B cell (primary cell): ENCODE measurements around the gene CIITA. TPM values are rescaled to one million over a fixed set of nuclear protein-coding genes. Genes with fewer than 3 reads are reported as not detected.
A peak's percentile ranks its signal among the peaks of the same experiment; 100 is the strongest.

ENCODE experiments used
- ATAC-seq: fragments of 200-7000 bp; cut with Tn5 transposase; one replicate; pipeline ENCODE4 v1.10.0; 2021; ENCODE audit warnings: low read depth, mild to moderate bottlenecking, moderate number of reproducible peaks, moderate library complexity
- CTCF ChIA-PET: fragments of 350-600 bp; sonication (Branson Sonifier 250); formaldehyde crosslinking; loops from one replicate; lab custom pipeline; 2021; ENCODE audit warnings: antibody characterized with exemption, inconsistent platforms; lab: Charles Lee
- POLR2A ChIA-PET: fragments of 350-600 bp; sonication (Branson Sonifier 250); formaldehyde crosslinking; loops from one replicate; lab custom pipeline; 2021; ENCODE audit warnings: antibody characterized with exemption; lab: Charles Lee
- DNase-seq: peaks from one replicate; pipeline ENCODE4 v3.0.0; 2013
- H2AFZ ChIP-seq: 2 replicates; pipeline ENCODE4 v1.6.1; 2012; ENCODE audit warnings: mild to moderate bottlenecking, low read depth, low read length; ENCODE audit not compliant: insufficient read depth, poor library complexity, severe bottlenecking
- H3K27ac ChIP-seq, 2 donors: 1 replicate in 1 of 2; 2 replicates in 1 of 2; pipeline ENCODE4 v1.5.1; 2012 to 2013; ENCODE audit warnings: low read length in 2 of 2, mild to moderate bottlenecking in 2 of 2, moderate library complexity in 1 of 2
- H3K27me3 ChIP-seq, 4 experiments: fragments of 200-600 bp in 1 of 4; sonication (generic) in 1 of 4; replicated peaks in 1 of 4; 1 replicate in 2 of 4; 2 replicates in 2 of 4; pipeline versions ENCODE4 v1.6.1 to v1.7.0; 2013 to 2016; ENCODE audit warnings: low read length in 3 of 4, mild to moderate bottlenecking in 2 of 4, mixed read lengths in 1 of 4, moderate library complexity in 1 of 4; ENCODE audit not compliant: insufficient read depth in 4 of 4, control insufficient read depth in 3 of 4; ENCODE audit errors: control extremely low read depth in 1 of 4
- H3K36me3 ChIP-seq, 2 experiments: replicated peaks in 1 of 2; 1 replicate in 1 of 2; 2 replicates in 1 of 2; pipeline versions ENCODE4 v1.6.1 to v1.7.1; 2013; ENCODE audit warnings: low read length in 1 of 2; ENCODE audit not compliant: insufficient read depth in 2 of 2, control insufficient read depth in 1 of 2; ENCODE audit errors: control extremely low read depth in 1 of 2, extremely low read depth in 1 of 2
- H3K4me1 ChIP-seq, 2 donors: fragments of 200-600 bp in 1 of 2; sonication (generic) in 1 of 2; 1 replicate in 1 of 2; 2 replicates in 1 of 2; pipeline versions ENCODE4 v1.5.1 to v1.6.1; 2013 to 2017; ENCODE audit warnings: low read length in 2 of 2; ENCODE audit not compliant: control insufficient read depth in 2 of 2, insufficient read depth in 2 of 2
- H3K4me2 ChIP-seq: replicated peaks from 2 replicates; pipeline ENCODE3; 2012; ENCODE audit warnings: mild to moderate bottlenecking, low read depth, low read length; ENCODE audit not compliant: poor library complexity, severe bottlenecking
- H3K4me3 ChIP-seq, 5 experiments: fragments of 200-600 bp in 1 of 5; sonication (generic) in 1 of 5; 1 replicate in 3 of 5; 2 replicates in 2 of 5; pipeline versions ENCODE4 v1.5.1 to v1.7.0; 2011 to 2016; ENCODE audit warnings: low read length in 4 of 5, mild to moderate bottlenecking in 4 of 5, low read depth in 2 of 5, control low read depth in 1 of 5, moderate library complexity in 1 of 5; ENCODE audit not compliant: insufficient read depth in 1 of 5; ENCODE audit errors: control extremely low read depth in 1 of 5, extremely low read depth in 1 of 5
- H3K79me2 ChIP-seq: fragments of 200-600 bp; sonication (generic); one replicate; pipeline ENCODE4 v1.6.0; 2016; ENCODE audit warnings: low read length; ENCODE audit not compliant: control insufficient read depth, insufficient read depth
- H3K9ac ChIP-seq: fragments of 200-600 bp; sonication (generic); 2 replicates; pipeline ENCODE4 v1.6.1; 2017; ENCODE audit warnings: mild to moderate bottlenecking, low read length, moderate library complexity
- H3K9me3 ChIP-seq, 3 donors: one replicate each; pipeline versions ENCODE4 v1.6.1 to v1.7.1; 2013; ENCODE audit warnings: low read length in 2 of 3; ENCODE audit not compliant: control insufficient read depth in 2 of 3, insufficient read depth in 1 of 3; ENCODE audit errors: control extremely low read depth in 1 of 3
- H4K20me1 ChIP-seq: 2 replicates; pipeline ENCODE4 v1.6.0; 2012; ENCODE audit warnings: mild to moderate bottlenecking, low read length; ENCODE audit not compliant: insufficient read depth, control insufficient read depth, poor library complexity, severe bottlenecking
- H3K27ac Mint-ChIP-seq: one replicate; pipeline ENCODE4 v1.8.0; 2021; ENCODE audit warnings: mixed read lengths
- H3K27me3 Mint-ChIP-seq: one replicate; pipeline ENCODE4 v1.8.0; 2021; ENCODE audit warnings: mixed read lengths
- H3K4me1 Mint-ChIP-seq: one replicate; pipeline ENCODE4 v1.8.0; 2021; ENCODE audit warnings: mixed read lengths
- H3K4me3 Mint-ChIP-seq: one replicate; pipeline ENCODE4 v1.8.0; 2021; ENCODE audit warnings: mixed read lengths
- H3K9me3 Mint-ChIP-seq: one replicate; pipeline ENCODE4 v1.8.0; 2022; ENCODE audit warnings: mixed read lengths; ENCODE audit not compliant: insufficient read depth
- EZH2 ChIP-seq: IDR thresholded peaks from 2 replicates; pipeline ENCODE4 v1.6.1; 2012; ENCODE audit warnings: borderline replicate concordance, low read depth, mild to moderate bottlenecking, moderate library complexity, low read length; ENCODE audit not compliant: insufficient read depth, poor library complexity, severe bottlenecking
- WGBS: methylation state at CpG from one replicate; pipeline ENCODE4 v1.1.5; 2013; ENCODE audit warnings: missing lambda C conversion rate; ENCODE audit not compliant: insufficient coverage; 5-methylcytosine and 5-hydroxymethylcytosine counted together
- intact Hi-C: fragments of 100-400 bp; cut with micrococcal nuclease; formaldehyde crosslinking; loops from one replicate; pipeline ENCODE4 v1.10.0; 2022
- polyA plus RNA-seq: library from polyadenylated mRNA; depleted of rRNA; stranded (reverse); fragments of >200 nt; gene quantifications from 2 replicates; pipeline ENCODE4 v1.2.3, GENCODE V29; 2012
- total RNA-seq, 2 donors: library from RNA; stranded (reverse); fragments of 120-200 nt in 1 of 2; gene quantifications; 1 replicate in 1 of 2; 2 replicates in 1 of 2; pipeline versions ENCODE4 v1.2.3 to v1.2.4, GENCODE V29; 2013 to 2022
- TF ChIP-seq, protein P1 (sequence below): fragments of 200-600 bp; IDR thresholded peaks from one replicate; pipeline ENCODE4 v1.8.0; 2022; ENCODE audit warnings: antibody characterized with exemption, mild to moderate bottlenecking

Gene CIITA
- total and polyA plus RNA-seq, 2 donors (not counting 1 experiment from before 2014, with no cell fraction given): 632 to 719 TPM

DNA sequence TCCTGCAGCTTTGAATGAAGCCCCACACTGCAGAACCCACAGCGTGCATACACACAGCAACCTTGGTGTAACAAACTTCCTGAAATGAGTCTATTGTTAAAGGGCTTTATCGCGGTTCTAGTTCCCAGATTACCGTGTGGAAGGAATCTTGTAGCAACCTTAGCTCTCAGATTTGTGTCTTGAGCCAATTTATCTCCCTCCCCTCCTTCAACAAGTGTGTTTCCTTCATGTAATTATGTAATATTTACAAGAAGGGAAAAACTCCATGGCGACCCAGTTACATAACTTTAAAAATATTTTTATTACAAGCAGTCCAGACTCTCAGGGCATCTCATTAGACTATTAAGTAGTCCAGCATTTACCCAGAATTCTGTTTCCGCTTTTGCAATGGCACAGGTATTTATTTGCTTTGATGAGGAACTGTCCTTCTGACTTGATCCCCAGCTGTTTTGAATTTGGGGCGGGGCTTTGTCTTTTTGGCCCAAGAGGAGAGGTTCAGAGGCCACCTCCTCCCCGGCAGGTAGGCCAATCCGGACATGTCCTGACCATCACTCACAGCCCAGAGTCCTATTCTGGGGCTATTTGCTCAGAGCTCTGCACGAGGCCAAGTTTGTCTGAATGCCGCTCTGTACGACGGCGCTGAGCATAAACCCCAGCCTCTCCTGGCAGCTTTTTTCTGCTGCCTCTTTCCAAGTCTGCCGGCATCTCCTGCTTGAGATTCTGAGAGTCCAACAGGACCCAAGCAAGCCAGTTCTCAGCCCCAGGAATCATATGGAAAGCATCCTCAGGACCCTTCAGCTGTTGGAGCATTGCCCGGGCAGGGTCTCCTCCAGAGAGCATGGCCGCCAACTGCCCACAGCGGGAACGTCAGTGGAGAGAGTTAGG is 103.0 kb downstream of the CIITA start:
- no peaks in the 10 kb centered on the region for H3K27me3 Mint-ChIP-seq
- no peaks in the 10 kb centered on the region for H3K9me3 Mint-ChIP-seq
- Histone ChIP-seq H3K4me1 (peaks cover 4 to 22% of the 10 kb centered on the region in 2 donors), H4K20me1 (no peaks in the 10 kb centered on the region), H3K27me3 (no peaks in the 10 kb centered on the region), H3K27ac (no peak overlapping the region), H3K79me2 (peaks cover 5% of the 10 kb centered on the region), H2AFZ (no peak overlapping the region), H3K36me3 (peaks cover 5 to 48% of the 10 kb centered on the region in 2 experiments), H3K9ac (no peak overlapping the region), H3K4me2 (no peak overlapping the region), H3K9me3 (no peaks in the 10 kb centered on the region), H3K4me3 (no peak overlapping the region)
- TF ChIP-seq, protein P1, sequence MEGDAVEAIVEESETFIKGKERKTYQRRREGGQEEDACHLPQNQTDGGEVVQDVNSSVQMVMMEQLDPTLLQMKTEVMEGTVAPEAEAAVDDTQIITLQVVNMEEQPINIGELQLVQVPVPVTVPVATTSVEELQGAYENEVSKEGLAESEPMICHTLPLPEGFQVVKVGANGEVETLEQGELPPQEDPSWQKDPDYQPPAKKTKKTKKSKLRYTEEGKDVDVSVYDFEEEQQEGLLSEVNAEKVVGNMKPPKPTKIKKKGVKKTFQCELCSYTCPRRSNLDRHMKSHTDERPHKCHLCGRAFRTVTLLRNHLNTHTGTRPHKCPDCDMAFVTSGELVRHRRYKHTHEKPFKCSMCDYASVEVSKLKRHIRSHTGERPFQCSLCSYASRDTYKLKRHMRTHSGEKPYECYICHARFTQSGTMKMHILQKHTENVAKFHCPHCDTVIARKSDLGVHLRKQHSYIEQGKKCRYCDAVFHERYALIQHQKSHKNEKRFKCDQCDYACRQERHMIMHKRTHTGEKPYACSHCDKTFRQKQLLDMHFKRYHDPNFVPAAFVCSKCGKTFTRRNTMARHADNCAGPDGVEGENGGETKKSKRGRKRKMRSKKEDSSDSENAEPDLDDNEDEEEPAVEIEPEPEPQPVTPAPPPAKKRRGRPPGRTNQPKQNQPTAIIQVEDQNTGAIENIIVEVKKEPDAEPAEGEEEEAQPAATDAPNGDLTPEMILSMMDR: no peak
- no peak for TF ChIP-seq EZH2
- intact Hi-C loops: loop anchor here (5.0 kb wide), 1 partner anchor 127 kb away; no protein-coding TSS in a partner anchor
- WGBS: 95% methylated on average over 15 of the region's 19 CpGs
- ATAC-seq: no peak
- H3K27ac Mint-ChIP-seq: peak overlapping the region; percentile 76
- no peak for DNase-seq
- H3K4me1 Mint-ChIP-seq: peaks cover 36% of the 10 kb centered on the region
- ChIA-PET CTCF (interaction anchor here (0.7 to 2.2 kb wide), 15 partner anchors 8 to 552 kb away, joined by 3 to 29 read pairs (median 4); partner anchors contain the start of gene SOCS1), POLR2A (interaction anchor here (0.9 to 1.2 kb wide), 4 partner anchors 11 to 277 kb away, joined by 3 to 4 read pairs (median 4); no protein-coding TSS in a partner anchor)
- no peak overlapping the region for H3K4me3 Mint-ChIP-seq

DNA sequence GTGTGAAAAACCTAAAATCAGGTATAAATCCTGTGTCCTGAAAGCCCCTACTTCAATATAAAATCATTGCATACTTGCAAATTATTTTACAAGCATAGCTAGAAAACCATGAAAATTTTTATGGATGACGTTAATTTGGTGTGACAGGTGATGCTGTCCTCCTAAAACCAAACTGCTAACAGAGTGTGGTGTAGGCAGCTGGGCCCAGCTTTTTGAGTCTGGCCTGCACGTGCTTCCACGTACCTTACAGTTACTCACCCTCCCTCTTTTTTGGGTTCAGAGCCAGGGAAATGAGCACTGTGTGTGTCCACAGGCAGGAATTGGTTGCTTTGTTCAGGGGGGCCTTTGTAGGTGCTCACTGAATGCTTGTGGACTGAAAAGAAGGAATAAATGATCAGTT is 103.8 kb downstream of the CIITA start:
- ChIA-PET CTCF (interaction anchor here (0.7 to 2.2 kb wide), 15 partner anchors 8 to 551 kb away, joined by 3 to 29 read pairs (median 4); partner anchors contain the start of gene SOCS1), POLR2A (interaction anchor here (0.9 to 2.2 kb wide), 5 partner anchors 12 to 276 kb away, joined by 3 to 7 read pairs (median 4); no protein-coding TSS in a partner anchor)
- no peak overlapping the region for H3K27ac ChIP-seq
- no peak overlapping the region for H3K4me2 ChIP-seq
- H3K36me3 ChIP-seq: peaks cover 5 to 48% of the 10 kb centered on the region in 2 experiments
- H3K9me3 ChIP-seq: no peaks in the 10 kb centered on the region
- H2AFZ ChIP-seq: no peak overlapping the region
- no peak for DNase-seq
- TF ChIP-seq, protein P1: no peak
- no peak for TF ChIP-seq EZH2
- H3K27ac Mint-ChIP-seq: peak overlapping the region; percentile 76
- H3K79me2 ChIP-seq: peaks cover 5% of the 10 kb centered on the region
- 100% methylated on average over 1 of the region's 3 CpGs for WGBS
- peaks cover 36% of the 10 kb centered on the region for H3K4me1 Mint-ChIP-seq
- H3K4me3 Mint-ChIP-seq: peak overlapping the region; percentile 15
- H3K27me3 ChIP-seq: no peaks in the 10 kb centered on the region
- peaks cover 4 to 22% of the 10 kb centered on the region in 2 donors for H3K4me1 ChIP-seq
- H4K20me1 ChIP-seq: no peaks in the 10 kb centered on the region
- no peaks in the 10 kb centered on the region for H3K9me3 Mint-ChIP-seq
- intact Hi-C loops: loop anchor here (1.0 to 5.0 kb wide), 4 partner anchors 10 to 126 kb away; no protein-coding TSS in a partner anchor
- no peaks in the 10 kb centered on the region for H3K27me3 Mint-ChIP-seq
- no peak overlapping the region for H3K4me3 ChIP-seq
- no peak overlapping the region for H3K9ac ChIP-seq
- no peak for ATAC-seq
